Measurements from ENCODE around the gene NCK1. TPM values are rescaled to one million over a fixed set of nuclear protein-coding genes. Genes with fewer than 3 reads are reported as not detected.
A peak's percentile ranks its signal among the peaks of the same experiment; 100 is the strongest.

NCK1 gene
- total RNA-seq, 1 experiment from 2014 or later: 42.9 TPM

DNA sequence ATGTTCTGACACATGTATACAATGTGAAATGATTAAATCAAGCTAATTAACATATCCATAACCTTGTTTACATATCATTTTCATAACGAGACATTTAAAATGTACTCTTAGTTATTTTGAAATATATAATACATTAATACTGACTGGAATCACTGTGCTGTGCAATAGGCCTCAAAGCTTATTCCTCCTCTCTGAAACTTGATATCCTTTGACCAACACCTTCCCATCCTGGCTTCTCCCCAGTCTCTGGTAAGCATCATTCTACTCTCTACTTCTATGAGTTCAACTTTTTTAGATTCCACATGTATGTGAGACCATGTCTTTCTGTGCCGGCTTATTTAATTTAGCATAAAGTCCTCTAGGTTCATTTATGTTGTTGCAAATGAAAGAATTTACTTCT, 48.7 kb downstream of the NCK1 start:
- no peaks in the 10 kb centered on the region; the same call in 1 of the 2 replicates for H3K9me3 ChIP-seq (replicated peaks)
- no peak overlapping the region for H3K27ac ChIP-seq
- no peak for DNase-seq
- no peaks in the 10 kb centered on the region for H3K27me3 ChIP-seq
- H3K36me3 ChIP-seq: no peaks in the 10 kb centered on the region
- H3K4me1 ChIP-seq: no peaks in the 10 kb centered on the region
- H3K4me3 ChIP-seq: no peak overlapping the region

DNA sequence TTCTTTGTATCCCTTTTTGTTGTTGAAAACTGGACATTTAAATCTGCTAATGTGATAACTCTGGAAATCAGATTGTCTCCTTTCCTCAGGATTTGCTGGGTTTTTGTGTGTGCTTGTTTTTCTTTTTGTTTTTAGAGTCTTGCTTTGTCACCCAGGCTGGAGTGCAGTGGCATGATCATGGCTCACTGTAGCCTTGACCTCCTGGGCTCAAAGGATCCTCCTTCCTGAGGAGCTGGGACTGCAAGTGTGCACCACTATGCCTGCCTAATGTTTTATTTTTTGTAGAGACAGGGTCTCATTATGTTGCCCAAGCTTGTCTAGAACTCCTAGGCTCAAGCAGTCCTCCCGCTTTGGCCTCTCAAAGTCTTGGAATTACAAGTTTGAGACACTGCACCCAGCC, 51.2 kb downstream of the NCK1 start:
- Histone ChIP-seq H3K4me3 (no peak overlapping the region), H3K4me1 (no peaks in the 10 kb centered on the region), H3K27me3 (no peaks in the 10 kb centered on the region), H3K9me3 (replicated peaks) (no peaks in the 10 kb centered on the region; the same call in none of the 2 replicates), H3K36me3 (peaks cover 2% of the 10 kb centered on the region; the same call in 1 of the 2 replicates), H3K27ac (no peak overlapping the region)
- DNase-seq: no peak

DNA sequence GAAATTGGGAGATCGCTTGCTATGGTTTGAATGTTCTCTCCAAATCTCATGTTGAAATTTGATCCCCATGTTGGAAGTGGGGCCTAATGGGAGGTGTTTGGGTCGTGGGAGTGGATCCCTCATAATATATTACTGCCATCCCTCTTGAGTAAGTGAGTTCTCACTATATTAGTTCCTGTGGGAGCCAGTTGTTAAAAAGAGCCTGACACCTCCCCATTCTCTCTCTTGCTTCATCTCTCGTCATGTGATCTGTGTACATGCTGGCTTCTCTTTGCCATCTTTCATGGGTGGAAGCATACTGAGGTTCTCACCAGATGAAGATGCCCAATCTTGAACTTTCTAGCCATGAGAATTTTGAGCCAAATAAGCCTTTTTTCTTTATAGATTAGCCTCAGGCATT, 52.7 kb downstream of the NCK1 start:
- Histone ChIP-seq H3K4me3 (no peak overlapping the region), H3K9me3 (replicated peaks) (no peaks in the 10 kb centered on the region; the same call in none of the 2 replicates), H3K27ac (no peak overlapping the region), H3K4me1 (no peaks in the 10 kb centered on the region), H3K27me3 (no peaks in the 10 kb centered on the region), H3K36me3 (peaks cover 12% of the 10 kb centered on the region)
- DNase-seq: no peak

DNA sequence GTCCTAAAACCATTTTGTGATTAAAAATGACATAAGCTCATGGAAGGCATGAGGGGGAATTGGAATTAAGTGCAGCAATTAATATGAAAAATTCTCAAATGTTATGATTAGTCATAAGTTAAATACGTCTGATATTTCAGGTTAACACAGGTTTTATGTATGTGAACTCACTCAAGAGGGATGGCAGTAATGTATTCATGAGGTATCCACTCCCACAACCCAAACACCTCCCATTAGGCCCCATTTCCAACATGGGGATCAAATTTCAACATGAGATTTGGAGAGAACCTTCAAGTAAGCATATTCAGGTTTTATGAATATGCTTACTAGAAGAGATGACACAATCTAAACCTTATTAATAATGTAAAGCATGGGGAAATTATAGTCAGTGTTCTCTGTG, 54.2 kb downstream of the NCK1 start:
- Histone ChIP-seq H3K4me1 (no peaks in the 10 kb centered on the region), H3K36me3 (peaks cover 13% of the 10 kb centered on the region), H3K27me3 (no peaks in the 10 kb centered on the region), H3K4me3 (no peak overlapping the region), H3K27ac (no peak overlapping the region), H3K9me3 (replicated peaks) (no peaks in the 10 kb centered on the region; the same call in none of the 2 replicates)
- no peak for DNase-seq

DNA sequence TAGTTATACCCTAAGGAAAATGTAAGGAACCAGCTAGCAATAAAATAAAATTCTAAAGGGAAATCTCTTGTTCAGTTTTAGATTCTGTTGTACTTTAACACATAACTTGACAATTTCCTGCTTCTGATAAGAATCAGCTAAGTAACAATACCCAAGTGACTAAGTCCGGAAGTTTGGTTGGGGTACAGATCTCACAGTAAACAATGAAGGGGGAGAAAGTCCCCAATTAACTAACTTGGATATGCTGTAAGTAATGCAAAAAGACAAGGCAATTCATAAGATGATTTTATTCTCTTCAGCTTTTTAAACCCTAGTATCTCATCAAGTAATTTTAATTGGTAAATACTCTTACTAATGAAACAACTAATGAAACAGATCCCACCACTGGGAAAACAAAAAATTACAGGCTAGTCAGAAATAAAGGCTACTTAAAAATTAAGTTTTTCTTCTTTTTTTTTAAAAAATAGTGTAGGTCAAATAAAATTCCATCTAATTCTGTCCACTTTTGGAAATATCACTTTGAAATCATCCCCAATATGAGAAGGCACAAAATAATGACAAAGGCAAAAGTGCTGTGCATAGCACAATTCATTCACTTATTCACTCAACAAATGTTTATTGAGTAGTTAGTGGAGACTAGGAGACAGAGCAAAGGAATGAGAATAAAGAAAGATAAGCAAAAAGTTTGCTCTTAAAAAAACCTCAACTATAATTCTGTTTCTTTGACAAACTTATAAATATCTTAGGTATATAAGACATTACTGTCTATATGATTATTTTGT, 58.0 kb downstream of the NCK1 start:
- Histone ChIP-seq H3K27ac (no peak overlapping the region), H3K27me3 (no peaks in the 10 kb centered on the region), H3K4me1 (no peaks in the 10 kb centered on the region), H3K36me3 (peaks cover 13% of the 10 kb centered on the region), H3K9me3 (replicated peaks) (no peaks in the 10 kb centered on the region; the same call in none of the 2 replicates), H3K4me3 (no peak overlapping the region)
- no peak for DNase-seq

DNA sequence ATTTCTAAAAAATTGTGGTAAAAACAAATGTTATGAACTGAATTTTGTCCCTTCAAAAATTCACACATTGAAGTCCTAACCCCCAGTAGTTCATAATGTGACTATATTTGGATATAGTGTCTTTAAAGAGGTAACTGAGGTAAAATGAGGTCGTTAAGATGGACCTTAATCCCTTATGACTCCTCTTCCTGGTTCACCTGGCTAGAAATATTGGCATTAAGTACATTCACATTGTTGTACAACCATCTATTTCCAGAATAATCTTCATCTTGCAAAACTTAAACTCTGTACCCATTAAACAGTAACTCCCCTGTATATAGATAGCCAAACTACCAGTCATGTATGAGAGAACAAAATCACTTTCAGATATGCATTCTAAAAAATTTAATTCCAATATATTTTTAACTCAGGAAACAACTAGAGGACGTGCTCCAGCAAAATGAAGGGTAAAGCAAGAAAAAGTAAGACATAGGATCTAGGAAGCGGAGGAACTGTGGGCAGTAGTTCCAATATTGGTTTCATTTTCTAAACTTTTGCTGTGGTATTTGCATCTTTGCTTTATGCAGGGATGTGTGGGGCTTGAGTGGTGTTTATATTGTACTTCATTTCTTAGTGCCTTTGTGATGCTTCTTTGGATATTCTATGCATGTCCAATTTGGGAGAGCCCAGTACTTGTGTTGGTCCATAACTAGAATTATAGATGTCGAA, 59.0 kb downstream of the NCK1 start:
- DNase-seq: no peak
- H3K4me1 ChIP-seq: no peaks in the 10 kb centered on the region
- H3K27ac ChIP-seq: no peak overlapping the region
- H3K27me3 ChIP-seq: no peaks in the 10 kb centered on the region
- no peaks in the 10 kb centered on the region; the same call in none of the 2 replicates for H3K9me3 ChIP-seq (replicated peaks)
- no peak overlapping the region for H3K4me3 ChIP-seq
- H3K36me3 ChIP-seq: peaks cover 13% of the 10 kb centered on the region

DNA sequence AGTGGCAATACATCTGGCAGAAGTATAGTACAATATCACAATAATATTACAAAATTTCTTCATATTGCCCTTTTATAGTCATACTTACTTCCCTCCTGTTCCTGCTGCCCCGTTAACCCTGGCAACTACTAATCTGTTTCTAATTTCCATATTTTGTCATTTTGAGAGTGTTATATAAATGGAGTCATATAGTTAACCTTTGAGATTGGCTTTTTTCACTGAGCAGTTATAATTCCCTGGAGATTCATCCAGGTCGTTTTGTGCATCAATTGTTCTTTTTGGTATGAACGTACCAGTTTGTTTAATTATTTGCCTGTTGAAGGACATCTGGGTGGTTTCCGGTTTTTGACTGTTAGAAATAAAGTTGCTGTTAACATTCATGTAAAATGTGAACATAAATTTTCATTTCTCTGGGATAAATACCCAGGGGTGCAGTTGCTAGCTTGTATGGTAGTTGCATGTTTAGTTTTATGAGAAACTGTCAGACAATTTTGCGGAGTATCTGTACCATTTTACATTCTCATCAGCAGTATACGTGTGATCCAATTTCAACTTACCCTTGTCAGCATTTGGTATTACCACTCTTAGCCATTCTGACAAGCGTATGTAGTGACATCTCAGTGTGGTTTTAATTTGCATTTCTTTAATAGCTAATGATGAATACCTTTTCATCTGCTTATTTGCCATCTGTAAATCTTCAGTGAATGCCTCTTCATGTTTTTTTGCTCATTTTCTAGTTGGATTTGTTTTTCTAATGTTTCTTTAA, 63.6 kb downstream of the NCK1 start:
- no peak overlapping the region for H3K27ac ChIP-seq
- H3K4me3 ChIP-seq: no peak overlapping the region
- H3K36me3 ChIP-seq: peaks cover 18% of the 10 kb centered on the region
- DNase-seq: no peak
- no peaks in the 10 kb centered on the region; the same call in 1 of the 2 replicates for H3K9me3 ChIP-seq (replicated peaks)
- H3K4me1 ChIP-seq: peaks cover 12% of the 10 kb centered on the region
- no peaks in the 10 kb centered on the region for H3K27me3 ChIP-seq

DNA sequence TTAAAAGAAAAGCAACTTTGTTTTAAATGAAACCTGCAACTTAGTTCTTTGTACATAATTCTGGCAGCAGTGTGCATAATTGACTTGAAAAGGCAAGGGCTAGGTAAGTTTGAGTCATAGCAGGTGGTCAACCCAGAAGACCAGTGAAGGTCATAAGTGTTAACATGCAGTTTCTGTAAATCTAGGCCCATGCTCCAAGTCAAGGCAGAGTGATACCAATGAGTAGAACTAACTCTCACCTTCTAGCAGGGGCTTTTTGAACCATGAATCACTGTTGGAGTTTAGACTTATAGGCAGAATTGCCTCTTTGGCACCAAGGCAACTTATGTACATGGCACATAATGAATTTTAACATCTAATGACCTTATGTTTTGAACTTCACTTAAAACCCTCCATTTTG, 66.2 kb downstream of the NCK1 start:
- peaks cover 21% of the 10 kb centered on the region for H3K36me3 ChIP-seq
- DNase-seq: no peak
- H3K9me3 ChIP-seq (replicated peaks): no peaks in the 10 kb centered on the region
- no peak overlapping the region for H3K27ac ChIP-seq
- no peaks in the 10 kb centered on the region for H3K27me3 ChIP-seq
- peaks cover 13% of the 10 kb centered on the region for H3K4me1 ChIP-seq
- H3K4me3 ChIP-seq: no peak overlapping the region

DNA sequence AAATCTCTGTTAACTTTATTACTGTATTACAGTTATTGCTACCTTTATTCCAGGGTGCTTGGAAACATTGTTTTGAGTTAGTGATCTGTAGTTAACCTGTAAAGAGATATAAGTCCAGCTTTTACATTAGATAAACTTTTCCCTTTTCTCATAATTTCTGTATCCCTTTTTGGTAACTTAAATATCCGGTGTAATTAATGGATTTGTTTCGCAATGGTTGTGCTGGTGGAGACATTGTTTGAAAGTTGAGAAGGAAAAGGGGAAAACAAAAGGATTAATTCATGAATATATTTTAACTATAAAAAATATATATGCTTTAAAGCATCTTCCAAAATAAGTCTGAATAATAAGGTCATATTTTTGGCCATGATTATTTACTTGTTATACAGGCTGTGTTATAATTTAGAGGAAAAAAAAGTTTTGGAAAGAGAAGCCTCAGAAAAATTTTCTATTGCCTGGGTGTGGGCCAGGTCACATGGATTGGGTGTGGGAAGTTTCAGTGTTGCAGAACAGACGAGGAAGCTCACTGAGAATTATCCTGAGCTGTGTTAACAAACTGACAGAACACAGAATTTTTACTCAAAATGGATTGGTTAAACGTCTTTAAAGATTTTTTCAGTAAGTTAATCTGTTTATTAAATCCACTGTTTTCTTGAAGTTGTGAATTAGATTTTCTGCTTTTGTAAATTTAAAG, 68.1 kb downstream of the NCK1 start:
- H3K4me3 ChIP-seq: no peak overlapping the region
- peaks cover 13% of the 10 kb centered on the region for H3K4me1 ChIP-seq
- H3K27me3 ChIP-seq: no peaks in the 10 kb centered on the region
- H3K9me3 ChIP-seq (replicated peaks): no peaks in the 10 kb centered on the region
- H3K27ac ChIP-seq: peak overlapping the region; percentile 23
- peak; percentile 7 to 45 for DNase-seq
- H3K36me3 ChIP-seq: peaks cover 21% of the 10 kb centered on the region

DNA sequence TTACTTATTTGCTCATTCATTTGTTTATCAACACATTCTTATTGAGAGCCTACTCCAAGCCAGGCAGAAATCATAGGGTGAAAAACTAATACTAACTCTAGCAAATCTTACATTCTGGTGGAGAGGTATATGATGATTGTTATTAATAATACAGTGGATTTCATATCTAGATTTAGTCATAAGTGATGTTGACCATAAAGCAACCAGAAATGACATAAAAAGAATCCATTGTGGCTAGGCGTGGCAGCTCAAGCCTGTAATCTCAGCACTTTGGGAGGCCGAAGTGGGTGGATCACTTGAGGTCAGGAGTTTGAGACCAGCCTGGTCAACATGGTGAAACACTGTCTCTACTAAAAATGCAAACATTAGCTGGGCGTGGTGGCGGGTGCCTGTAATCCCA, 69.6 kb downstream of the NCK1 start:
- Histone ChIP-seq H3K9me3 (replicated peaks) (no peaks in the 10 kb centered on the region), H3K27me3 (no peaks in the 10 kb centered on the region), H3K36me3 (peaks cover 21% of the 10 kb centered on the region), H3K4me3 (no peak overlapping the region), H3K27ac (no peak overlapping the region), H3K4me1 (peaks cover 13% of the 10 kb centered on the region)
- DNase-seq: no peak

DNA sequence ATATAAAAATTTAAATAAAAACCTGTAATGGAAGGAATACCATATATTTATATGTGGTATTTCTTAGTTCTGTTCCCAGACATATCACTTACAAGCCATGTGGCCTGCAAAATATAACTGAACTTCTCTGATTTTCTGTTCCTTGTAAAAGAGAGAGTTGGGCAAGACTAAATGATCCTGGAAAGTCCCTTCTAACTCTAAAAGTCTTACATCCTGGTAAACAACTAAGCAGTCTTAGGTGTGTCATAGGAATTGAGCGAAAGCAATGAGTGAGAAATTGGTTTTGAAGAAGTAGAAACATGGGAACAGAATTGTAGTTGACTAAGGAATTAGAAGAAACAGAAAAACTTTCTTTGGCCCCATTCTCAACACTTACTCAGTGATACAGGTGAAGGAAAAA, 70.5 kb downstream of the NCK1 start:
- no peaks in the 10 kb centered on the region for H3K9me3 ChIP-seq (replicated peaks)
- H3K36me3 ChIP-seq: peaks cover 21% of the 10 kb centered on the region
- no peak overlapping the region for H3K27ac ChIP-seq
- DNase-seq: no peak
- no peaks in the 10 kb centered on the region for H3K27me3 ChIP-seq
- H3K4me1 ChIP-seq: peaks cover 13% of the 10 kb centered on the region
- H3K4me3 ChIP-seq: no peak overlapping the region

DNA sequence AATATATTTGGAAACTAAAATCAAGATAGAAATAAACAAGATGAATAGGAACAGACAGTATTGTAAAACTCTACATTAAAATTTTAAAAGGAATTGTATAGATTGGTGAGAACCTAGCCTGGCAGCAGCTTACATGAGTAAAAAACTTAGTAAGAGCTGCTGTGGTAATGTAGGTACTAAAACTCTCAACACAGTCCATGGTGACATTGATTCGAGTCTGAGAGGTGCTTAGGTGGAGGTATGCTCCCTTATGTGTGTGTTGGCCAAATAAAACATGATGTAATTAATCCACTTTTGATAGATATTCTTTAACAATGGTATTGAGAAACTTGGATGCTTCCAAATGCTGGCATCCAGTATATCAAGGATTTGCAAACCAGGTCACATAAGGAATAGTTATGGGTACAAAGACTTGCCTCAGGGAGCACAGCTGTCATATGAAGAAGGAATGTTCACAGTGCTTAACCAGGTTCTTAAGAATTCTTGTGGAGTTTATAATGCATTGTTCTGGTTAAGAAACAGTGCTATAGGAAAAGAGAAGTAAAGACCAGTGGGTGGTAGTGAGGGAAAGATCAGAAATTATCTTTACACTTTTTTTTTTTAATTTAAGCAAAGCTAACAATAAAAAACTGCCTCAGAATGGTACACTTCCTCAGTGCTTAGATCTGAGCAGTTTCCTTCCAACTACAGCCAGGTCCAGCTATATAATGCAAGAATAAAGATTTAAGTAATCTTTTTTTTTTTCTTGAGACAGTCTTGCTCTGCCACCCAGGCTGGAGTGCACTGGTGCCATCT, 71.2 kb downstream of the NCK1 start:
- no peaks in the 10 kb centered on the region for H3K27me3 ChIP-seq
- peak in 1 of 2 experiments; percentile 23 for DNase-seq
- no peak overlapping the region for H3K4me3 ChIP-seq
- peaks cover 13% of the 10 kb centered on the region for H3K4me1 ChIP-seq
- H3K36me3 ChIP-seq: peaks cover 16% of the 10 kb centered on the region
- no peak overlapping the region for H3K27ac ChIP-seq
- no peaks in the 10 kb centered on the region for H3K9me3 ChIP-seq (replicated peaks)

DNA sequence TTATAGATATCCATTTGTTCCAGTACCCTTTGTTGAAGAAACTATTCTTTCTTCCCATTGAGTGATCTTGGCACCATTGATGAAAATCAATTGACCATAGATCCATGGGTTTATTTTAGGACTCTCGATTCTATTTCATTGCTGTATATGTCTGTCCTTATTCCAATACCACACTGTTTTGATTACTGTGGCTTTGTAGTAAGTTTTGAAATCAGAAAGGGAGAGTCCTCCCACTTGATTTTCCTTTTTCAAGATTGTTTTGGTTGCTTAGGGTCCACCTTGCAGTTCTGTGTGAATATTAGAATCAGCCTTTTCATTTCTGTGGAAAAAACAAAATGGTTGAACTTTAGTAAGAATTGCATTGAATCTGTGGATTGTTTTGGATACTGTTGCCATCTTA, 75.2 kb downstream of the NCK1 start:
- H3K9me3 ChIP-seq (replicated peaks): no peaks in the 10 kb centered on the region
- H3K27ac ChIP-seq: no peak overlapping the region
- no peak overlapping the region for H3K4me3 ChIP-seq
- H3K36me3 ChIP-seq: peaks cover 4% of the 10 kb centered on the region; the same call in 1 of the 2 replicates
- DNase-seq: no peak
- no peaks in the 10 kb centered on the region for H3K4me1 ChIP-seq
- H3K27me3 ChIP-seq: no peaks in the 10 kb centered on the region

DNA sequence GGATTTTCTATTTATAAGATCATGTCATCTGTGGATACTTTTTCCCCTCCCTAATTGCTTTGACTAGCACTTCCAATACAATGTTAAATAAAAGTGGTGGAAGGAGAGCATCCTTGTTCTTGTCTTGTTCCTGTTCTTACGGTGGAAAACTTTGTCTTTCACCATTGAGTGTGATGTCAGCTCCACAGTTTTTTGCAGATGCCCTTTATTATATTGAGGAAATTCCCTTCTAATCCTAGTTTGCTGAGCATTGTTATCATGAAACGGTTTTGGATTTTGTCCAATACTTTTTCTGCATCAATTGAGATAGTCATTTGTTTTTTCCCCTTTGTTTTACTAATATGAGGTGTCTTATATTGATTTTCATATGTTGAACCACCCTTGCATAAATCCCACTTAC, 75.8 kb downstream of the NCK1 start:
- no peak for DNase-seq
- no peaks in the 10 kb centered on the region for H3K9me3 ChIP-seq (replicated peaks)
- H3K4me3 ChIP-seq: no peak overlapping the region
- no peak overlapping the region for H3K27ac ChIP-seq
- peaks cover 4% of the 10 kb centered on the region; the same call in 1 of the 2 replicates for H3K36me3 ChIP-seq
- no peaks in the 10 kb centered on the region for H3K27me3 ChIP-seq
- H3K4me1 ChIP-seq: no peaks in the 10 kb centered on the region

Measured in SJCRH30 (cell line).